ENCODE data around the gene CD70. TPM values are rescaled to one million over a fixed set of nuclear protein-coding genes. Genes with fewer than 3 reads are reported as not detected.
"Not testable (repeated sequence)": the region's sequence is repeated elsewhere in the genome, so short reads cannot be mapped to it uniquely, and the experiment has no call there.

CD70 gene
- total RNA-seq, 1 donor from 2014 or later, result not detected

GRCh38 chr19:6570764-6571163, 20.2 kb downstream of the CD70 start:
- DNase-seq, result no peak

- DNase-seq, result no peak
Observed at GRCh38 chr19:6568816-6569215, 22.1 kb downstream of the CD70 start.

DNA sequence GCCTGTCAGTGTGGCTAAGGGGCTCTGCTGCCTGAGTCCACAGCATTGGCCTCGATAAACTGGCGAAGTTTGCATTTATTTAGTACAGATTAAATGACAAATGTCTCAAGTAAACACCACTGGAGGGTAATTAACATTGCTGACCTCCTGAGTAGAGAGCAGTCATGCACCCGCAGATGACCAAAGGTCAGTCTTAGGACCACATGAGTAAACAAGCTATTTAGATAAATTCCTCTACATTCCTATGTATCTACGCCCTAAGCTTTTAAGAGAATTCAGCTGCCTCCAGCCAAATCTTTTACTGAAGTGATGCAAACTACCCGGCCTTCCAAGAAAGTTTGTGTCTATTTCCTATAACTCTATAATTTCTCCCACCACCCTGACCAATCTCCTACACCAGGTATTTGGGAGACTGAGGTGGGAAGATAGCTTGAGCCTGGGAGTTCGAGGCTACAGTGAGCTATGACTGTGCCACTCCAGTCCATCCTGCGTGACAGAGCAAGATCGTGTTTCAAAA, 22.9 kb downstream of the CD70 start:
- no peak for DNase-seq

GRCh38 chr19:6566727-6567126, 24.2 kb downstream of the CD70 start:
- DNase-seq, result not testable (repeated sequence)

DNA sequence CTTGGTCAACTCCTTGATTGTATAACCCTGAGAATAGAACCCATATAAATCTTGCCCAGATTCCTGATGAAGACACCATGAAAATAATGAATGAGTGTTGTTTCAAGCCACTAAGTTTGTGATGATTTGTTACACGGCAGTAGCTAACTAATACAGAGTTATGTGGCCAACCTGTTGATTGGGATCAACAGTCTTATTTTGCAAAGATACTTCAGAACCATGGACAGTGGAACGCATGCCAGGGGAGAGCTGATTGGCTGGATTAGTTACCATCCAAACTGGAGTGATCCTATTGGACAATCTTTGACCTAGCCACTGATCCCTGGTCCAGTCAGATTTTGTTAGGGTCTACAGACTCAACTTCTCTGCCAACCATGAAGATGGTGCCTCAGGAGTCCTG, 26.6 kb downstream of the CD70 start:
- no peak for DNase-seq

DNA sequence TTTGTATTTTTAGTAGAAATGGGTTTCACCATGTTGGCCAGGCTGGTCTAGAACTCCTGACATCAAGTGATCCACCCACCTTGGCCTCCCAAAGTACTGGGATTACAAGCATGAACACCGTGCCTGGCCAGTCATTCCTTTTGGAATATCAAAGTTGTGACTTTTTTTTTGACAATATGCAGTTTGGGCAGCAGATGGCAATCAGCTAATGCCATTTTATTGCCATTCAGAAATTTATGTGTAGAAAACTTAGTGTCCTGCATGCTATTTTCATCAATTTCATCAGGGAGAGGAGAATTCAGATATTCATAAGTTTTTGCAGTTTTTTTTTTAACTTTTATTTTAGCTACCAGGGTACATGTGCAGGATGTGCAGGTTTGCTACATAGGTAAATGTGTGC, 28.5 kb downstream of the CD70 start:
- not testable (repeated sequence) for DNase-seq

GRCh38 chr19:6556480-6557195, 34.3 kb downstream of the CD70 start:
- DNase-seq, result no peak

DNA sequence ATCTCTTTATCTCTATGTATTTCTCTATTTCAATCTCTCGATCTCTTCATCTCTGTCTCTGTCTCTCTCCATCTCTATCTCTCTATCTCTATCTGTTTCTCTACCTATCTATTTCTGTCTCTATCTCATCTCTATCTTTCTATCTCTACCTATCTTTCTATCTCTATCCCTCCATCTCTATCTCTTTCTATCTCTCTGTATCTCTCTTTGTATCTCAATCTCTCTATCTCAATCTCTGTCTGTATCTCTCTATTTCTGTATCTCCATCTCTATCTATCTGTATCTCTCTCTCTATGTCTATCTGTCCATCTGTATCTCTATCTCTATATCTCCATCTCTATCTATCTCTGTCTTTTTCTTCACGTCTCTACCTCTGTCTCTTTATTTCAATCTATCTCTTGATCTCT, 34.9 kb downstream of the CD70 start:
- DNase-seq, result no peak

DNA sequence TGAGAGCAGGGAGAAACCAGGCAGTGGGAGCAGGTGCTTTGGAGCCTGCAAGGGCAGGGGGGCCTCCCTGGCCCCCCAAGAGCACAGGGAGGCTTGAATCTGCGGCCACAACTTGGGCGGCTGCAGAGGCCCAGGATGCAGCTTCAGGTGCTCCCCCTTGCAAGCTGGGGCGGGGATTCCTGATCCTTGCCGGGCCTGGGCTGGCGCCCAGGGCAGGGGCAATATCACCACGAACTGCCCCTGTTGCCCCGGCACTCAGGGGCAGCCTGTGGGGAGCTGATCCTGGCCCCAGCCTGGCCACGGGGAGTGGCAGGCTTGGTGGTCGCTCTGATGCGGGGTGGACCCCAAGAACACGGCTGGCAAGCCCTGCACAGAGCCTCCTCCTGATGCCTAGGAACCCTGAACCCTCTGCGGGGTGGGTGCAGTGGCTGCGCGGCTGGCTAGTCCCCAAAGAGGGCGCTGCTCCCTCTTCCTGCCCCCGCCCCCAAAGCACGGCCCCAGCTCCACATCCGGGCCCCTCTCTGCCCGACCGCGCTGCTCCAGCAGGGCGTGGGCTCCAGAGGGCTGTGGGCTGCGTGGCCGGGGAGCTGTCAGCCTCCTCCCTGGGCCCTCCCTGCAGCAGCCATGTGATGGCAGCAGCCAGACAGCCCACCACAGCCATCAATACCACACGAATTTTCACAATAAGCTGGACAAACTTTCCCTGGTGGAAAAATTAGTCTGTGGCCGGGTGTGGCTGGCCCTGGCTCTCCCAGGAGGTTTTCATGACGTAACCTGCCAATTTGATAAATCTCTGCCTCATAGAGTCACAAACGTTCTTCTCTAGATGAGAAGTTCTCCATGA, 39.1 kb downstream of the CD70 start:
- no peak for DNase-seq

GRCh38 chr19:6551091-6551490, 39.9 kb downstream of the CD70 start:
- no peak for DNase-seq

DNA sequence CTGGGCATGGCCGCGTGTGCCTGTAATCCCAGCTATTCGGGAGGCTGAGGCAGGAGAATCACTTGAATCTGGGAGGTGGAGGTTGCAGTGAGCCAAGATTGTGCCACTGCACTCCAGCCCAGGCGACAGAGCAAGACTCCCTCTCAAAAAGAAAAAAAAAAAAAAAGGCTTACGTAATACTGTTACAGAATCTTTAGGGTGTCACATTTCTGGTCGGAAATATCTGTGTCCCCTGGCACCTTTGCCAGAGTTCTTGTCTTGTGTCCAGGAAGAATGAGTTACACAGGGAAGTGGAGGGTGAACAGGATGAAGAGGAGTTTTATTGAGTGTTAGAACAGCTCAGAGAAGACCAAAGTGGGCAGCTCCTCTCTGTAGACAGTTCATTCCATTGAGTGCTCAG, 40.3 kb downstream of the CD70 start:
- DNase-seq, result not testable (repeated sequence)

GRCh38 chr19:6543866-6544347, 47.0 kb downstream of the CD70 start:
- no peak for DNase-seq

DNA sequence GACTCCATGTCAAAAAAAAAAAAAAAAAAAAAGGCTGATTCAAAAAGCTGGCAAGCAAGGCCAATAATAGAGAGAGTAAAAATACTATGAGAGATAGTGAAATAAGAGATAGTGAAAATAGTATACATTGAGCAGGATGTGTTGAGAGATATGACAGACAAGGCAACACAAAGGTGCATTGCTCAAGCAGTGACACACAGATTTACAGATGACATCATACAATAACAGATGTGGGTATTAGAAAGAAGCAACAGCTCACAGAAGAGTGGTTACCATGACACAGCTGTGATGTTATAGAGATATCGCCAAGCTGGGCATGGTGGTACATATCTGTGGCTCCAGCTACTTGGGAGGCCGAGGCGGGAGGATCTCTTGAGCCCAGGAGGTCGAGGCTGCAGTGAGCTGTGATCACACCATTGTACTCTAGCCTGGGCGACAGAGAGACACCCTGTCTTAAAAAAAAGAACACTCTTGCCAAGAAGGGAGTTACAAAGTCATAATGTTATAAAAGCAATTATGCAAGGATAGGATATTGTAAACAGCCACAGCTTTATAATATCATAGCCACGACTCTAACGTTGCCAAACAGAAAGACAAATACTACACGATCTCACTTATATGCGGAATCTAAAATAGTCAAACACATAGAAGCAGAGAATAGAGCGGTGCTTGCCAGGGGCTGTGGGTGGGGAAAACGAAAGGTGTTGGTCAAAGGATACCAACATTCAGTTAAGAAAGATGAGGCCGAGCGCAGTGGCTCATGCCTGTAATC, 49.8 kb downstream of the CD70 start:
- no peak for DNase-seq

DNA sequence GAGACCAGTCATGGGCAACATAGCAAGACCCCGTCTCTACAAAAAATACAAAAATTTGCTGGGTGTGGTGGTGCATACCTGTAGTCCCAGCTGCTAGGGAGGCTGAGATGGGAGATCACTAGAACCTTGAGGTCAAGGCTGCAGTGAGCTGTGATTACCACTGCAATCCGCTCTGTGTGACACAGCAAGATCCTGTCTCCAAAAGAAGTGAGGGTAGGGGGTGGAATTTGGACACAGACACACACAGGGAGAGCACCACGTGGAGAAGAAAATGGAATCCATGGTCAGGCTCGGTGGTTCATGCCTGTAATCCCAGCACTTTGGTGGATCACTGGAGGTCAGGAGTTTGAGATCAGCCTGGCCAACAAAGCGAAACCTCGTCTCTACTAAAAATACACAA, 51.4 kb downstream of the CD70 start:
- DNase-seq, result no peak

Small RNA genes within 50 kb of the gene (small RNA-seq; reads per million reads assigned to genes)
- gene RF00019 (ENCODE audit: low replicate concordance), result not detected

Other genes with a start within 250 kb of the CD70 start
- gene CLPP, start 229.6 kb downstream of the CD70 start, total RNA-seq, result 34.8 TPM
- 92.1 TPM for gene ALKBH7, start 218.4 kb downstream of the CD70 start, total RNA-seq
- 1.5 TPM for gene PSPN, start 215.2 kb downstream of the CD70 start, total RNA-seq
- 32.1 TPM for gene GTF2F1, start 198.0 kb downstream of the CD70 start, total RNA-seq
- 125 TPM for gene KHSRP, start 166.3 kb downstream of the CD70 start, total RNA-seq
- 0.41 TPM for gene SLC25A41, start 157.4 kb downstream of the CD70 start, total RNA-seq
- gene SLC25A23, start 131.4 kb downstream of the CD70 start, total RNA-seq, result 46.7 TPM
- gene CRB3, start 126.9 kb downstream of the CD70 start, total RNA-seq, result 2.7 TPM
- gene DENND1C, start 109.4 kb downstream of the CD70 start, total RNA-seq, result 0.51 TPM
- 1.6 TPM for gene TUBB4A, start 88.8 kb downstream of the CD70 start, total RNA-seq
- gene TNFSF9, start 60.1 kb downstream of the CD70 start, total RNA-seq, result 0.62 TPM
- 0.31 TPM for gene TNFSF14, start 79.0 kb upstream of the CD70 start, total RNA-seq
- gene C3, start 129.5 kb upstream of the CD70 start, total RNA-seq, result 27.8 TPM
- gene GPR108, start 146.4 kb upstream of the CD70 start, total RNA-seq, result 35.2 TPM
- gene TRIP10, start 148.5 kb upstream of the CD70 start, total RNA-seq, result 82.4 TPM
- 4.8 TPM for gene SH2D3A, start 176.3 kb upstream of the CD70 start, total RNA-seq
- gene VAV1, start 181.6 kb upstream of the CD70 start, total RNA-seq, result 2.5 TPM